Measurements from ENCODE around the gene PITX2. TPM values are rescaled to one million over a fixed set of nuclear protein-coding genes. Genes with fewer than 3 reads are reported as not detected.

PITX2 gene
- total and polyA plus RNA-seq, 2 experiments from 2014 or later, result 0.52 to 0.99 TPM

GRCh38 chr4:110654254-110654635, 31.4 kb upstream of the PITX2 start:
- TF ChIP-seq ETS1 (IDR thresholded peaks at IDR 0.05) (no peak), POLR2AphosphoS5 (IDR thresholded peaks at IDR 0.05; ENCODE audit: low read depth) (no peak), JUNB (IDR thresholded peaks at IDR 0.05; ENCODE audit: unreplicated experiment) (no peak)
- peaks cover 15% of the 10 kb centered on the region; the same call in 2 of the 3 replicates for H3K36me3 Mint-ChIP-seq (ENCODE audit: low read depth)
- no peak overlapping the region for H2AFZ ChIP-seq
- ATAC-seq (no peak), DNase-seq (ENCODE audit: low spot score) (no peak)
- H3K27me3 Mint-ChIP-seq (ENCODE audit: insufficient read depth, low read depth, poor library complexity), result peaks cover 1% of the 10 kb centered on the region
- H3K4me3 ChIP-seq, result no peak overlapping the region
- H3F3A ChIP-seq (replicated peaks; ENCODE audit: low read depth), result no peaks in the 10 kb centered on the region
- no peak overlapping the region for H3K4me3 Mint-ChIP-seq
- no peak overlapping the region for H3K27ac ChIP-seq (ENCODE audit: low read depth)
- H3K79me2 ChIP-seq (replicated peaks; ENCODE audit: insufficient read depth), result no peaks in the 10 kb centered on the region
- H3K9me3 Mint-ChIP-seq, result peaks cover 18% of the 10 kb centered on the region
- no peaks in the 10 kb centered on the region for H3K4me1 ChIP-seq (ENCODE audit: insufficient read depth)
- H3K9me2 ChIP-seq (ENCODE audit: insufficient read depth), result no peaks in the 10 kb centered on the region
- H3K4me1 Mint-ChIP-seq, result no peaks in the 10 kb centered on the region
- no peak overlapping the region for H3K27ac Mint-ChIP-seq
- no peaks in the 10 kb centered on the region for H4K20me1 ChIP-seq (replicated peaks; ENCODE audit: insufficient read depth)
- no peaks in the 10 kb centered on the region for H3K27me3 ChIP-seq (ENCODE audit: insufficient read depth)
- H3K4me2 ChIP-seq, result no peak overlapping the region
- no peaks in the 10 kb centered on the region for H3K36me3 ChIP-seq (ENCODE audit: insufficient read depth)

- peaks cover 15% of the 10 kb centered on the region for H3K9me3 Mint-ChIP-seq
- no peaks in the 10 kb centered on the region for H3K9me2 ChIP-seq (ENCODE audit: insufficient read depth)
- no peaks in the 10 kb centered on the region for H3K4me1 Mint-ChIP-seq
- no peak overlapping the region for H3K27ac ChIP-seq (ENCODE audit: low read depth)
- DNase-seq (ENCODE audit: low spot score) (no peak), ATAC-seq (no peak)
- H3K4me3 Mint-ChIP-seq, result no peak overlapping the region
- no peaks in the 10 kb centered on the region for H3K4me1 ChIP-seq (ENCODE audit: insufficient read depth)
- H3K27me3 Mint-ChIP-seq (ENCODE audit: insufficient read depth, low read depth, poor library complexity), result peaks cover 1% of the 10 kb centered on the region
- H3K4me2 ChIP-seq, result no peak overlapping the region
- H4K20me1 ChIP-seq (replicated peaks; ENCODE audit: insufficient read depth), result no peaks in the 10 kb centered on the region
- no peak overlapping the region for H3K27ac Mint-ChIP-seq
- H3K36me3 Mint-ChIP-seq (ENCODE audit: low read depth), result peaks cover 15% of the 10 kb centered on the region; the same call in 2 of the 3 replicates
- no peak overlapping the region for H2AFZ ChIP-seq
- no peaks in the 10 kb centered on the region for H3K79me2 ChIP-seq (replicated peaks; ENCODE audit: insufficient read depth)
- H3K27me3 ChIP-seq (ENCODE audit: insufficient read depth), result no peaks in the 10 kb centered on the region
- no peaks in the 10 kb centered on the region for H3K36me3 ChIP-seq (ENCODE audit: insufficient read depth)
- H3F3A ChIP-seq (replicated peaks; ENCODE audit: low read depth), result no peaks in the 10 kb centered on the region
- H3K4me3 ChIP-seq, result no peak overlapping the region
- no peak for TF ChIP-seq ZNF331 (CRISPR knock-in tag; IDR thresholded peaks at IDR 0.05; ENCODE audit: low read depth)
- no peak for TF ChIP-seq EZH2 (IDR thresholded peaks at IDR 0.05; ENCODE audit: low read depth, unreplicated experiment)
- TF ChIP-seq STAT1 (IDR thresholded peaks at IDR 0.05; ENCODE audit: unreplicated experiment), result no peak
- TF ChIP-seq REST (IDR thresholded peaks at IDR 0.05; ENCODE audit: unreplicated experiment), result no peak
- no peak for TF ChIP-seq POLR2AphosphoS5 (IDR thresholded peaks at IDR 0.05; ENCODE audit: low read depth)
- no peak for TF ChIP-seq ETS1 (IDR thresholded peaks at IDR 0.05)
- TF ChIP-seq JUNB (IDR thresholded peaks at IDR 0.05; ENCODE audit: unreplicated experiment), result no peak
- TF ChIP-seq CTCF (conservative IDR thresholded peaks at IDR 0.05; ENCODE audit: low read depth in 2 of 2), result no peak
- TF ChIP-seq ZNF114 (CRISPR knock-in tag; IDR thresholded peaks at IDR 0.05), result no peak
- no peak for TF ChIP-seq NANOG (IDR thresholded peaks at IDR 0.05; ENCODE audit: borderline replicate concordance)
These were observed 30.7 kb upstream of the PITX2 start for GRCh38 chr4:110653321-110654253.
